ENCODE data around the gene KDM2B.
"Not testable (repeated sequence)": the region's sequence is repeated elsewhere in the genome, so short reads cannot be mapped to it uniquely, and the experiment has no call there.

KDM2B gene

DNA sequence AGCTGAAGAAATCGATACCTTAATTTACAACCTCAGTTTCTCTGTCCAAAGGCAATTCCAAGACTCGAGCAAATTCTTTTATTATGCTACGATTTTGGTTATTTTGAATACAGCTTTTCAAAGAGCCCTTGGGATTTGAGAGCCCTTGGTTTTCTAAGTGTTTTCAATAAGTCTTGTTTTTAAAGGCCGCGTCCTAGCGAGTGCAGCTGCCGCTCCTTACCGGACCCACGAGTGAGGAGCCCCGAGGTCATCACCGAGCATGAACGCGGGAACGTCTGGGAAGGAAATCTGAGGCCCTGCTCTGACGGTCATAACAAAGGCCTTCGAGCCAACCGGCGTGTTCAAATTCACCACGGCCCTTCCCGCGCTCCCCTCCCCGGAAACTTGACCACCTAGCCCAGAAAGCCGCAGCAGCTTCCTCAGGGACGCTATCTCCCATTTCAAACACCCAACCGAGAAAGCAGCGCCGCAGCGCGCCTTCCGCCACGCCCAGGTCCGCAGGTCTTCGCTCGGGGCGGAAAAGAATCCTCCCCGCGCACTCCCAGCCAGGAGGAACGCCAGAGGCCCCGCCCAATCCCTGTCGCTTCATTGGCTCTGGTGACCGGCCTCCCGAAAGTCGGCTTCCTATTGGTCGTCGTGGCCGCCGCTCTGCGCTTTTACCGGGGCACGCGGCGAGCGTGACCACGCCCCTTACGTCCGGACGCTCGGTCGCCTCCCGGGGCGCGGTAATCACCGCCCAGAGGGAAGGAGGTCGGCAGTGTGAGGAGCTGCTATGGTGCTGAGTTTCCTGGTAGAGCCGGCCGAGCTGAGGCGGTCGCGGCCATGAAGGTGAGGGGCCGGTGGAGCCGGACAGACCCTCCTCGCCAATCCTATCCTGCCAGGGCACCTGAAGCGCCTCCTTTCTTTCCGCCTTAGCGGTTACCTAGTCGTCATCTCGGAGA, 181.2 kb downstream of the KDM2B start, which contains the start of gene RNF34:
Gene RNF34 (plus strand): TSS at position 728 of the 941 bp plus-strand sequence. CDS start 95 bp downstream, at position 823.
- in situ Hi-C loops (cut with MboI; ENCODE audit: low sequenced_read_pairs): no loop called here

DNA sequence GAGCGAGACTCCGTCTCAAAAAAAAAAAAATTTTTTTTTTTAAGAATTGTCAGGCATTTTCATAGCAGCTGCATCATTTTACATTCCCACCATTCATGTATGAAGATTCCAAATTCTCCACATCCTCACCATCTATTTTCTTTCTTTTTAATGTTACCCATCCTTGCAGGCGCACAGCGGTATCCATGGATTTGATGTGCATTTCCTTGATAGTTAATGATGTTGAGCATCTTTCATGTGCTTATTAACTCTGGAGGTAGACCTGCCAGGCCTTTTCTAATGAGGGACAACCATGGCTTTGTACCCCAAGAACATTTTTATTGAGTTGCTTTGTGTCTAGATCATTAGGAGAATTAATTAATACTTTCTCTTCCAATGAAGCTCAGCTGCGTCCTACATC, 182.5 kb downstream of the KDM2B start:
- in situ Hi-C loops (cut with MboI; ENCODE audit: low sequenced_read_pairs): no loop called here

DNA sequence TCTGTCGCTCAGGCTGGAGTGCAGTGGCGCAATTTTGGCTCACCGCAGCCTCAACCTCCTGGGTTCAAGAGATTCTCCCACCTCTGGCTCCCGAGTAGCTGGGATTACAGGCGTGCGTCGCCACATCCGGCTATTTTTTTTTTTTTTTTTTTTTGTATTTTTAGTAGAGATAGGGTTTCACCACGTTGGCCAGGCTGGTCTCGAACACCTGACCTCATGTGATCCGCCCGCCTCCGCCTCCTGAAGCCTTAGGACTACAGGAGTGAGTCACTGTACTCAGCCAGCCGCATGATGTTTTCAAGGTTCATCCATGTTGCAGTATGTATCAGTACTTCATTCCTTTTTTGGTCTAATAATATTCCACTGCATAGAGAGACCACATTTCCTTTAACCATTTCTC, 183.3 kb downstream of the KDM2B start:
- in situ Hi-C loops (cut with MboI; ENCODE audit: low sequenced_read_pairs): no loop called here

DNA sequence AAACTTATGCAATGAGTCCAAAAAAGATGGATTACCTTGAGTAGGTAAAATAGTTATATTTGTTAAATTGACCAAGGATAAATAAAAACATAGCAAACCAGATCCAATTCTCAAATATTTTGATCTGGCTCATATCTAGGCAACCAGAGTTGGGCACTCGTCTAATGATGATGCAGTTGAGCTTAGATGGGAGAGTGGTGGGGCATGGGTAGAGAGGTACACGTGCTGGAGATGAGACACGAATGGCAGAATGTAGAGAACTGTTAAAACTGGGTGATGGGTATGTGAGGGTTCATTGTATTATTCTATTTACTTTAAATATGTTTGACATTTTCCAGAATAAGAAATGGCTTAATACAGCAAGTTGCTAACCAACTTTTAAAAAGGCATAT, 188.5 kb downstream of the KDM2B start:
- in situ Hi-C loops (cut with MboI; ENCODE audit: low sequenced_read_pairs): no loop called here

DNA sequence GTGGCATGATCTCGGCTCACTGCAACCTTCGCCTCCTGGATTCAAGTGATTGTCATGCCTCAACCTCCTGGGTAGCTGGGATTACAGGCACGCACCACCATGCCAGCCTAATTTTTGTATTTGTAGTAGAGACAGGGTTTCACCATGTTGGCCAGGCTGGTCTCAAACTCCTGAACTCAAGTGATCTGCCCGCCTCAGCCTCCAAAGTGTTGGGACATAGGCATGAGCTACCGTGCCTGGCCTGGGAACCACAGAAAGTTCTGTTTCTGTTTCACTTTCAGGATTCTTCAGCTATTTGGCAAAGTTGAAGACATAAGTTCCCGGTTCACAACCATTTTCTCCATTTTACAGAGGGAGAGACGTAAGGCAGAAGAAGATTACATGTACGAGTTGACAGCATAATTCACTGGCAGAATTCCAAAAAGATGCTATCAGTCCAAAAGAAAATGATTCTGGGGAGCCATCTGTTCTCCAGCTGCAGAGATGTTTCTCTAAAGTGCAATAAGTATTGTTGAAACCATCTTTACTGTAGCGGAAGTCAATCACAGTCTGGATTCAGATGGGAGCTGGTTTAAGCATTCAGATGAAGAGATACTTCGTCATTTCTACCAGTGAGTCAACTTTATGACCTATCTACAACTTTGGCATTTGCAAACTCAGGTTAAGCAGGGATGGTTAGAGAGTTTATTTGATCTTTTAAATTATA, 189.1 kb downstream of the KDM2B start:
- in situ Hi-C loops (cut with MboI; ENCODE audit: low sequenced_read_pairs): no loop called here

DNA sequence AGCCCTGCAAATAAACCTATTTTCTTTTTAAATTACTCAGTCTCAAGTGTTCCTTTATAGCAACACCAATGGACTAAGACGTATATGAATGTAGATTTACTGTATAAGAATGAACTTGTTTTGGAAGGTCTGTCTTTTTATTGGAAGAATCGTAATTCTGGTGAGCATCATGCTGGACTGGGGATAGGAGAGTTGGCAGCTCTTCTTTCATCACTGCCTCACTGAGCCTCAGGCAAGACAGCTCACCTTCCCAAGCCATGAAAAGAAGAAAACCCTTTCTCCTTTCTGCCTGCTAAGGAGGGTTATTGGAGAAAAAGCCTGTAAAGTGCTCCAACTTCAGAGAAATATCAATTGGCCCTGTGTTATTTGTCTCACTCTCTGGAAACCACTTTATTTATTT, 190.0 kb downstream of the KDM2B start:
- in situ Hi-C loops (cut with MboI; ENCODE audit: low sequenced_read_pairs): no loop called here

DNA sequence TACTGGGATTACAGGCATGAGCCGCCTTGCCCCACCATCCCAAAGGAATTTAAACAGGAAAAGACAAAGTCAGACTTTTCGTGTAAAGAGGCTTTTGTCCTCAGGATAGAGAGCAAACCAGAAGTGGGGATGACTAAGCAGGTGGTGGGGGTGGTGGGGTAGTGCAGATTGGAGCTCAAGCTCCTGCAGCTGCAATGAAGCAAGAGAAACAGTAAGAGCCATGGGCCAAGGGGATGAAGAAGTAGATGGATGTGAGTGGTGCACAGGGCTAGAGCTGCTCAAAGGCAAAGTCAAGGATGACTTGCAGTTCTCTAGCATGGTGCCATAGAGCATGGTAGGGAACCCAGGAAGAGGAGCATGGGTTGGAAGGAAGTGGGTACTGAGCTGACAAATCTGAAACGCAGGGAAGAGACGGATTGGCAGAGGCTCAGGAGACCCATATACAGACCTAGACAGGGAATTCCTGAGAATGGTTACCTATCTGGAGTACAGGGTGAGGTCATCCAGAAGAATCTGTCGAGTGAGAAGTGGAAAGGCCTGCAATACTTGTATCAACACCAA, 192.3 kb downstream of the KDM2B start:
- in situ Hi-C loops (cut with MboI; ENCODE audit: low sequenced_read_pairs): no loop called here

DNA sequence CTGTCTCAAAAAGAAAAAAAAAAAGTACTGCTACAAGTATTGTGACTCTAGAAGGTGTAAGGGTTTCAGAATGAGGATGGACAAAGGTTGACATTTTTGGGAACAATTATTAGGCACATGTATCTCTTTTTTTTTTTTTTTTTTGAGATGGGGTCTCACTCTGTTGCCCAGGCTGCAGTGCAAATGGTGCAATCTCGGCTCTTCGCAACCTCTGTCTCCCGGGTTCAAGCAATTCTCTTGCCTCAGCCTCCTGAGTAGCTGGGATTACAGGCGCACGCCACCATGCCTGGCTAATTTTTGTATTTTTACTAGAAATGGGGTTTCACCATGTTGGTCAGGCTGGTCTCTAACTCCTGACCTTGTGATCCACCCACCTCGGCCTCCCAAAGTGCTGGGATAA, 195.9 kb downstream of the KDM2B start:
- in situ Hi-C loops (cut with MboI; ENCODE audit: low sequenced_read_pairs): not testable (repeated sequence)

DNA sequence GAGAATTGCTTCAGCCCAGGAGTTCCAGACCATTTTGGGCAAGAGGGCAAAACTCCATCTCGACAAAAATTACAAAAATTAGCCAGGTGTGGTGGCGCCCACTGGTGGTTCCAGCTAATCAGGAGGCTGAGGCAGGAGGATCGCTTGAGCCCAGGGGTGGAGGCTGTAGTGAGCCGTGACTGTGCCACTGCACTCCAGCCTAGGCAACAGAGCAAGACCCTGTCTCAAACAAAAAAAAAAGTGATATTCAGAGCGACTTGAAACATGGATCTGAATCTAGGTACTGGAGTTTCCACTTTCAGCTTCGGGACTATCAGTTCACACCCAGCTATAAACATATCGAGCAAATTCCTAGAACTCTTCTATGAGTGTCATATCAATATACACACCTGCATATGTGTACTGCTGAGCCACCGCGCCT, 197.2 kb downstream of the KDM2B start:
- in situ Hi-C loops (cut with MboI; ENCODE audit: low sequenced_read_pairs): no loop called here

DNA sequence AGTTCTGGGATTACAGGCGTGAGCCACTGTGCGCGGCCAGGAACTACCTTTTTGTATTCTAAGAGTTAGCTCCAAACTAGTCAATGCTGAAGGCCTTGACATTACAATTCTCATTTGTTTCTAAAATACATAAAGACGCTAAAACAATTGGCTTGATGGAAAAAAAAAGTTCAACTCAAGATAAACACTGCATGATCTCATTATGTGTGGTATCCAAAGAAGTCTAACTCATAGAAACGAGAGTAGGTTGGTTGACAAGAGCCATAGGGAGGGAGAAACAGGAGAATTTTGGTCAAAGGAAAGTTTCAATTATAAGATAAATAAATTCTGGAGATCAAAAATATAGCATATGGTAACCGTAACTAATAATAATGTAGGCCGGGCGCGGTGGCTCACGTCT, 200.9 kb downstream of the KDM2B start:
- in situ Hi-C loops (cut with MboI; ENCODE audit: low sequenced_read_pairs): no loop called here
